ENCODE results near the gene TMC3. TPM values are rescaled to one million over a fixed set of nuclear protein-coding genes. Genes with fewer than 3 reads are reported as not detected.

Gene TMC3
- total RNA-seq, 2 experiments from 2014 or later = not detected

DNA sequence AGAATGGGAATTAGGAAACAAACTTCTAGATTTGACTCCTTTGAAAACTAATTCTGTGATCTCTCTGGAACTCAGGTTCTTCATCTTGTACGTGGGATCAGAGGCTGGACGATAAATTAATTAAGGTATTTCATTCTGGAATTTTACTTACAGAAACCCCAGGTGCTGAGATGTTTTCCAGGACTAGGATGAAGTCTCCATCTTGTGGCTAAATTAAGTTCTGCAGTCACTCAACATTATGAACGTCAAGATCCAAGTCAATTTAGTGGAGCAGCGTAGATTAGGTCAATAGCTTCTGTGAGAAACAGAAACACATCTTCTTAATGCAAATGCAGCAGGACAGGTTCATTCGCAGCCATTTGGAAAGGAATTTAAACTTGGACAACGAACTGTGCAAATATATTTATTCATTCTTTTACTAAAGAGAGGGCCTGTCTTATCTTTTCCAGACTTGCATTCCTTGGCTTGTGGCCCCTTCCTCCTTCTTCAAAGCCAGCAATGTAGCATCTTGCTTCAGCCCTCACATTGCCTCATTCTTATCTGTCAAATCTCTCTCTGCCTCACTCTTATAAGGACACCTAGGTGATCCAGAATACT is 26.7 kb upstream of the TMC3 start:
- ATAC-seq (ENCODE audit: poor library complexity) = peak; percentile 41
- intact Hi-C loops (cut with DNase I, micrococcal nuclease) = loop anchor here (1.0 to 10.0 kb wide), 6 partner anchors 125 to 406 kb away; no protein-coding TSS in a partner anchor
- H3K27ac Mint-ChIP-seq = no peak overlapping the region

DNA sequence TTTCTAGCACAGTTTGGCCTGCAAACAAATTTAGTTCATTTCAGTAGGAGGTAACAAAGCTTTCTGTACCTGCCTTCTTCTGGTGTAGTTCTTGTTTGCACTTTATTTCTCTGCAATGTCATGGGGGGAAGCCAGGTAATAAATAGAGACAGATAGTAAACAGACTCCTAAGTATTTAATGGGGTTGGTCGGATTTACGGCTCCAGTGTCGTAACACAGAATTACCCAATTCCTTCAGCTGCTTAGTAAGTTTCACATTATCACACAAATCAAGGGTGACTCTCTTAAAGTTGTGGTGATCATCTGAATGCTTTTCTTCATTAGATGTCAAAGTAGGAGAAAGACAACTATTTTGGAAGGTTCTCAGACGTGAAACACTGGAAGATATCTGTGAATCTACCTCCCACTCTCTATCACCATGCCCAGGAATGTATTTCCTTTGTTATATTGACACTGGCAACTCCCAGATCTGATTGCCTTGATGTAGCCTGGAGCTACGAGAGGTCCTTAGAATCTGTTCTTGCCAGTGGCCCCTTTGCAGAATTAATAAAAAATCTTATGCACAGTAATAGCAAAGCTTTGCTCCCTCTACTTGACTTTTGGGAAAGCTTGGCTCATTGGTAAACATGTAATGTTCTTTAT is 25.0 kb upstream of the TMC3 start:
- no peaks in the 10 kb centered on the region for H3K36me3 ChIP-seq (ENCODE audit: insufficient read depth, low read length)
- intact Hi-C loops (cut with DNase I, micrococcal nuclease) = no loop called here
- DNase-seq (no peak), ATAC-seq (ENCODE audit: poor library complexity) (no peak)
- no peaks in the 10 kb centered on the region for H3K27me3 Mint-ChIP-seq
- H3K9me3 ChIP-seq (ENCODE audit: control insufficient read depth in 1 of 2, insufficient read depth in 1 of 2, low read length in 2 of 2) = no peaks in the 10 kb centered on the region
- H3K4me3 Mint-ChIP-seq = no peak overlapping the region
- no peaks in the 10 kb centered on the region for H3K4me1 ChIP-seq (ENCODE audit: insufficient read depth, low read length)
- no peak overlapping the region for H3K27ac ChIP-seq (ENCODE audit: low read depth in 1 of 2, low read length in 2 of 2)
- no peaks in the 10 kb centered on the region for H3K9me3 Mint-ChIP-seq
- H3K4me1 Mint-ChIP-seq (ENCODE audit: low read depth) = no peaks in the 10 kb centered on the region
- no peaks in the 10 kb centered on the region for H3K27me3 ChIP-seq (ENCODE audit: control insufficient read depth in 1 of 2, insufficient read depth in 2 of 2, low read length in 2 of 2)
- POLR2A ChIA-PET = interaction anchor here (1.2 to 1.5 kb wide), 2 partner anchors 97 to 124 kb away, joined by 3 read pairs; no protein-coding TSS in a partner anchor
- CTCF ChIA-PET = interaction anchor here (1.5 to 1.6 kb wide), 2 partner anchors 11 to 124 kb away, joined by 4 to 9 read pairs; no protein-coding TSS in a partner anchor
- TF ChIP-seq, protein P1, sequence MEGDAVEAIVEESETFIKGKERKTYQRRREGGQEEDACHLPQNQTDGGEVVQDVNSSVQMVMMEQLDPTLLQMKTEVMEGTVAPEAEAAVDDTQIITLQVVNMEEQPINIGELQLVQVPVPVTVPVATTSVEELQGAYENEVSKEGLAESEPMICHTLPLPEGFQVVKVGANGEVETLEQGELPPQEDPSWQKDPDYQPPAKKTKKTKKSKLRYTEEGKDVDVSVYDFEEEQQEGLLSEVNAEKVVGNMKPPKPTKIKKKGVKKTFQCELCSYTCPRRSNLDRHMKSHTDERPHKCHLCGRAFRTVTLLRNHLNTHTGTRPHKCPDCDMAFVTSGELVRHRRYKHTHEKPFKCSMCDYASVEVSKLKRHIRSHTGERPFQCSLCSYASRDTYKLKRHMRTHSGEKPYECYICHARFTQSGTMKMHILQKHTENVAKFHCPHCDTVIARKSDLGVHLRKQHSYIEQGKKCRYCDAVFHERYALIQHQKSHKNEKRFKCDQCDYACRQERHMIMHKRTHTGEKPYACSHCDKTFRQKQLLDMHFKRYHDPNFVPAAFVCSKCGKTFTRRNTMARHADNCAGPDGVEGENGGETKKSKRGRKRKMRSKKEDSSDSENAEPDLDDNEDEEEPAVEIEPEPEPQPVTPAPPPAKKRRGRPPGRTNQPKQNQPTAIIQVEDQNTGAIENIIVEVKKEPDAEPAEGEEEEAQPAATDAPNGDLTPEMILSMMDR (IDR thresholded peaks at IDR 0.05) = no peak
- H3K27ac Mint-ChIP-seq = no peak overlapping the region
- no peaks in the 10 kb centered on the region for H3K36me3 Mint-ChIP-seq (ENCODE audit: low read depth)
- no peak overlapping the region for H3K4me3 ChIP-seq (ENCODE audit: low read length)

More for the DNA sequence above, 26.7 kb upstream of the TMC3 start:
- Histone ChIP-seq H3K9me3 (ENCODE audit: control insufficient read depth in 1 of 2, insufficient read depth in 1 of 2, low read length in 2 of 2) (no peaks in the 10 kb centered on the region), H3K36me3 (ENCODE audit: insufficient read depth, low read length) (no peaks in the 10 kb centered on the region), H3K27ac (ENCODE audit: low read depth in 1 of 2, low read length in 2 of 2) (no peak overlapping the region), H3K4me3 (ENCODE audit: low read length) (no peak overlapping the region), H3K27me3 (ENCODE audit: control insufficient read depth in 1 of 2, insufficient read depth in 2 of 2, low read length in 2 of 2) (no peaks in the 10 kb centered on the region), H3K4me1 (ENCODE audit: insufficient read depth, low read length) (no peaks in the 10 kb centered on the region)
- Mint-ChIP-seq H3K4me1 (ENCODE audit: low read depth) (no peaks in the 10 kb centered on the region), H3K36me3 (ENCODE audit: low read depth) (no peaks in the 10 kb centered on the region), H3K4me3 (no peak overlapping the region), H3K9me3 (no peaks in the 10 kb centered on the region), H3K27me3 (peaks cover 6% of the 10 kb centered on the region)
- peak in 4 of 14 experiments; percentile 5 to 77 (median 66) for DNase-seq
- ChIA-PET CTCF (interaction anchor here (0.6 to 1.6 kb wide), 7 partner anchors 61 to 294 kb away, joined by 3 to 9 read pairs (median 3); no protein-coding TSS in a partner anchor), POLR2A (interaction anchor here (0.7 to 1.5 kb wide), 3 partner anchors 99 to 434 kb away, joined by 3 to 5 read pairs (median 3); no protein-coding TSS in a partner anchor)
- TF ChIP-seq, protein P1 (IDR thresholded peaks at IDR 0.05) = peak; percentile 81

DNA sequence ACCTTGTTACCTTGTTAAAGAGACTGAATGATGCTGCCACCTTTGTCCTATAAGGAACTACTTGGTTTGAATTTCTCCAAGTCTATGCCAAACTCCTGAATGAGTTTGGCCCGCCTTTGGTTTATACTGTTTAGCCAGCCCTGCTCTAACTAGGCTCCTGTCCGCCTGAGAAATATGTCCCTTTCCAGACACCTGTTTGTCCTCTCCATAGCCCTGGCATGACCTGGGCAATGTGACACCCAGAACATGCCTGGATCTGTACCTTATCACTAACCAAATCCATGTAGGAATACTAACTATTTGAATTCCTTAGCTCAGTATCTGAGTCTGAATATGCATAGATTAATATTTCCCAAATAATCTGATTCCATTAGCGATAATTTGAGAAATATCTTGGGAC is 24.4 kb upstream of the TMC3 start:
- Mint-ChIP-seq H3K4me1 (ENCODE audit: low read depth) (no peaks in the 10 kb centered on the region), H3K27me3 (no peaks in the 10 kb centered on the region), H3K9me3 (no peaks in the 10 kb centered on the region), H3K36me3 (ENCODE audit: low read depth) (no peaks in the 10 kb centered on the region), H3K27ac (no peak overlapping the region), H3K4me3 (no peak overlapping the region)
- Histone ChIP-seq H3K4me1 (ENCODE audit: insufficient read depth, low read length) (no peaks in the 10 kb centered on the region), H3K9me3 (ENCODE audit: control insufficient read depth in 1 of 2, insufficient read depth in 1 of 2, low read length in 2 of 2) (no peaks in the 10 kb centered on the region), H3K36me3 (ENCODE audit: insufficient read depth, low read length) (no peaks in the 10 kb centered on the region), H3K27ac (ENCODE audit: low read depth in 1 of 2, low read length in 2 of 2) (no peak overlapping the region), H3K27me3 (ENCODE audit: control insufficient read depth in 1 of 2, insufficient read depth in 2 of 2, low read length in 2 of 2) (no peaks in the 10 kb centered on the region), H3K4me3 (ENCODE audit: low read length) (no peak overlapping the region)
- DNase-seq (no peak), ATAC-seq (ENCODE audit: poor library complexity) (no peak)
- TF ChIP-seq, protein P1 (IDR thresholded peaks at IDR 0.05) = no peak
- intact Hi-C loops (cut with DNase I, micrococcal nuclease) = no loop called here
- CTCF ChIA-PET = interaction anchor here (1.5 kb wide), 1 partner anchor 12 kb away, joined by 4 read pairs; no protein-coding TSS in a partner anchor
- POLR2A ChIA-PET = no interaction called here

Data from CD4-positive, alpha-beta T cell (primary cell).